NCI-H1436 (cell line): ENCODE results near the gene MACROH2A1.

ENCODE experiments used
- DNase-seq: peaks from one replicate; lab custom pipeline; 2025; lab: John Stamatoyannopoulos, UW

Gene MACROH2A1

GRCh38 chr5:135330798-135331096 lies 68.3 kb downstream of the MACROH2A1 start:
- DNase-seq, result no peak

GRCh38 chr5:135329913-135330797 lies 68.9 kb downstream of the MACROH2A1 start:
- no peak for DNase-seq

- DNase-seq, result no peak
Observed at GRCh38 chr5:135329066-135329912, 69.7 kb downstream of the MACROH2A1 start.

- DNase-seq, result no peak
Observed at GRCh38 chr5:135328128-135328687, 70.8 kb downstream of the MACROH2A1 start.

- DNase-seq, result no peak
Observed at GRCh38 chr5:135327429-135328127, 71.5 kb downstream of the MACROH2A1 start.

- no peak for DNase-seq
Observed at GRCh38 chr5:135326296-135327254, 72.5 kb downstream of the MACROH2A1 start.

- no peak for DNase-seq
Observed at GRCh38 chr5:135324897-135325650, 74.0 kb downstream of the MACROH2A1 start.

- DNase-seq, result no peak
Observed at GRCh38 chr5:135324160-135324559, 74.9 kb downstream of the MACROH2A1 start.

- no peak for DNase-seq
Observed at GRCh38 chr5:135323701-135324132, 75.3 kb downstream of the MACROH2A1 start.

- DNase-seq, result no peak
Observed at GRCh38 chr5:135323227-135323626, 75.8 kb downstream of the MACROH2A1 start.

GRCh38 chr5:135322744-135323143 lies 76.3 kb downstream of the MACROH2A1 start:
- no peak for DNase-seq

GRCh38 chr5:135322271-135322670 lies 76.8 kb downstream of the MACROH2A1 start:
- DNase-seq, result no peak

- DNase-seq, result no peak
Observed at GRCh38 chr5:135320718-135321484, 78.1 kb downstream of the MACROH2A1 start.

GRCh38 chr5:135319928-135320606 lies 79.0 kb downstream of the MACROH2A1 start:
- no peak for DNase-seq

GRCh38 chr5:135319458-135319857 lies 79.6 kb downstream of the MACROH2A1 start:
- no peak for DNase-seq

- no peak for DNase-seq
Observed at GRCh38 chr5:135318924-135319323, 80.1 kb downstream of the MACROH2A1 start.

- no peak for DNase-seq
Observed at GRCh38 chr5:135318037-135318436, 81.0 kb downstream of the MACROH2A1 start.

- DNase-seq, result no peak
Observed at GRCh38 chr5:135317286-135317685, 81.7 kb downstream of the MACROH2A1 start.

- no peak for DNase-seq
Observed at GRCh38 chr5:135315386-135315785, 83.6 kb downstream of the MACROH2A1 start.
